GM18867 (cell line): ENCODE measurements around the gene KRTAP4-4.

Experiments
- ATAC-seq: cut with Tn5 transposase; IDR thresholded peaks from one replicate; pipeline ENCODE4 v1.9.1; 2021; ENCODE audit warnings: mild to moderate bottlenecking, moderate library complexity; ENCODE audit not compliant: unreplicated experiment

KRTAP4-4 gene

DNA sequence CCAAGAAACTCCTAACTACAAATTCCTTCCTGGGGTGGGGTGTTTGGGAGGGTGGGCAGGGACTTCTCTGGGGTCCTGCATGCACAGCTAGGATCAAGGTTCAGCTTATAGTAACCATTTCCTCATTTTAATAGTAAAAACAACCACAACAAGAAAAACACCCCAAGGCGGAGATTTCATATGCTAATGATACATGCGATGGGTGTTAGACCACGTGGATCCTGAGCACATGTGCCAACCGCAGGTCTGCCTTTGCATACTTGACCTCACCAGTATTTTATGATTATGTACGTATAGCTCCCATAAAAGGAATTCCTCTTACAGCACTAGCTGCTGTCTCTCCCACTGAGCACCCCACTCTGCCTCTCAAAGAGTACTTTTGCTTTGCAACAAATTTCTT, 44.3 kb downstream of the KRTAP4-4 start:
- ATAC-seq, result no peak

DNA sequence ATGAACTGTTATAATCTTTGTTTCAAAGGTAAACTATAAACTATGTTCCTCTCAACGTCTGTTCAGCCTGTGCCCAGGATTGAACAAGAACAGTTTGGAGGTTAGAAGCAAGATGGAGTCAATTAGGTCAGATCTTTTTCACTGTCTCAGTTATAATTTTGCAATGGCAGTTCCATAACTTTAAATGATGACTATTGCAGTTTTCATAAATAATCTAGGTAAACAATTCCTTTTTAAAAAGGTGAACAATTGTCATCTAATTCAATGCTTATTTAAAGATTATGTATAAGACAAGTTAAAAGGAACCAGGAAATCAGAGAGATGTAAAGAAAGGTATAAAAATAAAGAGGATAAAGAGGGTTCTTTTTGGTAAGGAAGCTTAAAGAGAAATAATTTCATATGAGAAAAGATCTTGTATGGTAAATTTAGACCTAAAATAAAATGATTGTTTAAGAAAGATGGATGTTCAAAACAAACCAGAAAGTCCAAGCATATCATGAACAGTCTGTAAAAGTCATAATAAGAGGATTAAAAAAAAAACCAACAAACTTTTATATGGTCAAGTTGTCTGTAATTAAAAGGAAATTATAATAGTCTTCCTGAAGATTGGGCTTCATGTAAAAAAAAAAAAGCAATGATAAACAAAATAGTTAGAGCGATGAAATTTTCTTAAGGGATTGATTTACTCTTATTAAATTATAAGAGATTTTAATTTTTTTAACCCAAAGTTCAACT, 49.2 kb downstream of the KRTAP4-4 start:
- ATAC-seq, result no peak
